Right renal pelvis (tissue), 4 donors: ENCODE results near the gene RSPH10B2. TPM values are rescaled to one million over a fixed set of nuclear protein-coding genes. Genes with fewer than 3 reads are reported as not detected.
"Not testable (repeated sequence)": the region's sequence is repeated elsewhere in the genome, so short reads cannot be mapped to it uniquely, and the experiment has no call there.

Experiments used
- DNase-seq, 4 donors: peaks; one replicate each; pipeline ENCODE4 v3.0.0-alpha.2; 2013; ENCODE audit warnings: low read depth in 4 of 4, low spot score in 3 of 4, missing footprints in 1 of 4
- polyA plus RNA-seq, 4 donors: library from polyadenylated mRNA; unstranded; fragments of 120-200 nt; gene quantifications; one replicate each; pipeline ENCODE4 v1.2.1, GENCODE V29; 2013; ENCODE audit not compliant: insufficient read length in 4 of 4

Gene RSPH10B2
- polyA plus RNA-seq, 4 donors: 1.1 to 1.3 TPM; not detected in 2

DNA sequence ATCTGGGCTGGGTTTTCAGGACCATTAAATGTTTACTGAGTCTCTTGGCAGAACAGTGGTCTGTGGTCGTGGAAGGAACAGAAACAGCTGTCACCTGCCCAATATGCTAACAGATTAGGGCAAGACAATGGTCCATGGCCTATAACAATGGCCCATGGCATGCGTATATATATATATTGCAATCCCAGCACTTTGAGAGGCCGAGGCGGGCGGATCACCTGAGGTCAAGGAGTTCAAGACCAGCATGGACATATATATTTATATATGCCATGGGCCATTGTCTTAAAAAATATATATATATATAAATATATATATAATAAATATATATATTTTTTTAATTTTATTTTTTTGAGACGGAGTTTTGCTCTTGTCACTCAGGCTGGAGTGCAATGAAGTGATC lies 27.7 kb downstream of the RSPH10B2 start:
- DNase-seq: not testable (repeated sequence)

DNA sequence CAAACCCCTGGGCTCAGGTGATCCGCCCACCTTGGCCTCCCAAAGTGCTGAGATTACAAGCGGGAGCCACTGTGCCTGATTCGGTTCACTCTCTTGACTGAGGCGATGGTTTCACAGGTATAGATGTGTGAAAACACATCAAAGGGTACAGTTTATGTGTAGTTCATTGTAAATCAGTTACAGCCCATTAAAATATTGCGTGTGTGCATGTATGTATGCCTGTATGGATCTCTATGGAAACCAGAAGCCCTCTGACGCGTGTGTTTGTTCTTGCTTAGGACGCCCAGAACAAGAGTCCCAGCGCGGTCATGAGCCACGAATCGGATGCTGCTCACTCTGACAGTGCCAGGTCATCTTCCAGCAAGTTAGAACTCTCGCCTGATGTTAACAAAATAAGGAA lies 35.5 kb downstream of the RSPH10B2 start:
- DNase-seq: not testable (repeated sequence)

DNA sequence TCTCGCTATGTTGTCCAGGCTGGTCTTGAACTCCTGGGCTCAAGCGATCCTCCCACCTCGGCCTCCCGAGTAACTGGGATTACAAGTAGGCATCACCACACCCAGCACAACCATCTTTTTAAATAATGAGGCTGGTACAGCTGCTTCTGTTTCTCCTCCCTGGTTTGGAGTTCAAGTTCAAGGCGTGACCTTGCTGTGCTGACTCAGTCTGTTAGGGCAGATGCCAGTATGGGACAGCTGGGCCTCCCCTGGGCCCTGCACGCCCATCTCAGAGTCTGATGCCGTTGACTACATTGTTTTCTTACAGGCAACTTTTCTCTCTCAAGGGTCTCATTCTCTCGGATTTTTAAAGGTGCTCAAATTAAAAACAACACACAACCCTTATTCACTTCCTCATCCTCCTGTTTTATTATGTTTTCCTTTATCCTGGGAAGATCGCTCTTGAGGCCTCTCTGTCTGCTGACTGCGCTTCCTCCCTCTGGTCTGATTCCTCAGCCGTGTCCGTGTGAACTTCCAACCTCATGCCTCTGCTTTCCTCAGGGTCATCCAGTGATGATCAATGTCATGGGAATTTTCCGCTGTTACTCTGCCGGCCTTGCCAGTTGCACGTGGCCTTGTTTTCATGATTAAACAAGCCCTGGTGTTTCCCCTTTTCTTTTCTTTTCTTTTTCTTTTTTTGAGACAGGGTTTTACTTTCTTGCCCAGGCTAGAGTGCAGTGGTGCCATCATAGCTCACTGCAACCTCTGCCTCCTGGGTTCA lies 38.4 kb downstream of the RSPH10B2 start:
- peak in 1 of 4 donors; percentile 10 for DNase-seq

DNA sequence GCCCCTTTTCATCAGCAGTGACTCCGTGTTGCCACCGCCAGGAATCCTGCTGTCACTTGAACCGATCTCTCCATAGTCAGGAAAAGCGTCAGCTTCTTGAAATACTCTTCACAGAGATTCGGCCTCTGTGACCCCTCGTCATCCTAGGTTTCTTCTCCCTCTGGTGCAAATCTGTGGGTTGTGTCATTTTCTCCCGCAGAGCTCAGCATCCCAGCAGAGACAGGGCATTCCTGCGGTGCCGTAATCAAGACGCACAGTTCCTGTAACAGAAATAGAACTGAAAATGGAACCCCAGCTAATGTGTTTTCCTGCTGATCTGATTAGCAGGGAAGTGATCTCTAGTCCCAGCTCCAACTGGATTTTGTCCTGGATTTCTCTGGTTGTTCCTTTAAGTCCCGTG lies 40.4 kb downstream of the RSPH10B2 start:
- DNase-seq: not testable (repeated sequence)

DNA sequence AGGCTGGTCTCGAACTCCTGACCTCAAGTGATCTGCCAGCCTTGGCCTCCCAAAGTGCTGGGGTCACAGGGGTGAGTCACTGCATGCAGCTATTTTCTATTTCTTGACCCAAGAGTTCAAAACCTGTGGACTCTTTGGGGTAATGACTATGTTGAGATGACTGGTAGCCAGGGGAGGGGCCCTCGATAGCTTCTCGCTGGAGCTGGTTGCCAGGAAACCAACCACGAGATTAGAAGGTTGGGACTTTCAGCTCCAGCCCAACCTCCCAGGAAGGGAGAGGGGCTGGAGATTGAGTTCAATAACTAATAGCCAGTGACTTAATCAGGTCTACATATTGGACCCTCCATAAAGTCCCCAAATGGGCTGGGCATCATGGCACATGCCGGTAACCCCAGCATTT lies 43.3 kb downstream of the RSPH10B2 start:
- not testable (repeated sequence) for DNase-seq

DNA sequence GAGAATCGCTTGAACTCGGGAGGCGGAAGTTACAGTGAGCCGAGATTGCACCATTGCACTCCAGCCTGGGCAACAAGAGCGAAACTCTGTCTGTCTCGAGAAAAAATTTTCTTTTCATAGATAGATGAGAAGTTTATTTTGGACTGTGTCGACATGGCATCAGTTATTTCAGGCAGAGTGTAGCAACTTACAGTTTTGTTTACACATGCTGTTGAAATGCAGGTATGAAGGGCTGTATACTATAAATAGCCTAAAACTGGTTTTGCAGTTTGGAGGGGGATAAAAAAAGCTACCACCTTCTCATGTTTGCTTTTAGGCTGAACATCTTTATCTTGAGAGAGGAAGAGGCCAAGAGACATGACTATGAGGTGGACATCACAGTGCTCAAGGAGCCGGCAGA lies 44.1 kb downstream of the RSPH10B2 start:
- not testable (repeated sequence) for DNase-seq

DNA sequence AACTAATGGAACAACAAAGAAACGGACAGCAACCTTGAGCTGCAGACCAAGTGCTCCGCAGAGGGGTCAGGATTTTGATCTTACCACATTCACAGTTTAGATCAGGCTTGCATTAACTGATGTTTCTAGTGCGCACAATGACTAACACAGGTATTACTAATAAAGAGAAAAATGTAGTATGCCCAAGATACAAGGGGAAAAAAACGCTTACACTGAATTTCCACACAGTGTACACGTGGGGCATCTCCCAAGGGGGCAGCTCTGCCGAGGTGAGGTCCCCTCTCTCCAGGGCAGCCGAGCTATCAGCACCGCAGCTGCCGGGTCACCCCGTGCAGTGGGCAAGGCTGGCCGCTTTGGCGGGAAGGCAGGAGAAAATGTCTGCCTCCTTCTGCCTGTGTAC lies 46.0 kb downstream of the RSPH10B2 start:
- DNase-seq: not testable (repeated sequence)

DNA sequence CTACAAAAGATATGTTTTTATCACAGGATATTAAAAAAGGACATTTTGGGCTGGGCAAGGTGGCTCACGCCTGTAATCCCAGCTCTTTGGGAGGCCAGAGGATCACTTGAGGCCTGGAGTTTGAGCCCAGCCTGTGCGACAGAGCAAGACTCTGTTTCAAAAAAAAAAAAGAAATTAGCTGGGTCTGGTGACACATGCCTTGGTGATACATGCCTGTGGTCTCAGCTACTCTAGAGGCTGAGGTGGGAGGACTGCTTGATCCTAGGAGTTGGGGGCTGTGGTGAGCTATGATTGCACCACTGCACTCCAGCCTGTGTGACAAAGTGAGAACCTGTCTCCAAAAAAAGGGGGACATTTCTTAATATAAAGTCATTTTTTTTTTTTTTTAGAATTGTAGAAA lies 46.4 kb downstream of the RSPH10B2 start:
- not testable (repeated sequence) for DNase-seq

DNA sequence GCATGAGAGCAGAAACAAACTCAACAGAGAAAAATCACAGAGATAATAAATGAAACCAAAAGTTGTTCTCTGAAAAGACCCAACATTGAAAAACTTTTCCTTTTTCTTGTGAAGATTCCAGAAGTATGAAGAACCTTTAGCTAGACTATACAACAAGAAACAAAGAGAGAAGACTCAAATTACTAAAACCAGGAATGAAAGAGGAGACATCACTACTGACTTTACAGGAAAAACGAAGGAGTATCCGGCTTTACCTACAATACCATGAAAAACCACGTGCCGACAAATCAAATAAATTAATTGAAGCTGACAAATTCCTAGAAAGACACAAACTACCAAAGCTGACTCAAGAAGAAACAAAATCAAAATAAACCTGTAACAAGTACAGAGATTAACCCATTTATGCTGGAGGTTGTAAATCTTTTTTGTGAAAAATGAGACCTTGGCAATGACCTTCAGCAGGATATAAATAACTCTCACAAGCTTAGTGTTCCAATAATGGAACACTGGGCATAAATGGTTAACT lies 53.6 kb downstream of the RSPH10B2 start:
- not testable (repeated sequence) for DNase-seq

DNA sequence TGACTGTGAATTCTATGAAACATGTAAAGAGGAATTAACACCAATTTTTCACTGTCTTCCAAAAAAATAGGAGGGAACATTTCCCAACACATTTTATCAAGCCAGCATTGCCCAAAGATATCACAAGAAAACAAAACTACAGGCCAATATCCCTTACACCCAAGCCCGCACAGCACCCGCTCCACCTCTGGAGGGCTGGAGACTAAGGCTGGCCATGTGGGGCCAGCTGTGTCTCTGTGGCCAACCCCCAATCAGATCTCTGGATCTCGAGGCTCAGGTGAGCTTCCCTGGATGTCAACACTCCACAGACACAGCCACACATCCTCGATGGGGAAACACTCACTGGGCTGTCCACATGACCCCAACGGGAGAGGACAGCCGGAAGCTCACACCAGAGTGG lies 54.1 kb downstream of the RSPH10B2 start:
- not testable (repeated sequence) for DNase-seq

DNA sequence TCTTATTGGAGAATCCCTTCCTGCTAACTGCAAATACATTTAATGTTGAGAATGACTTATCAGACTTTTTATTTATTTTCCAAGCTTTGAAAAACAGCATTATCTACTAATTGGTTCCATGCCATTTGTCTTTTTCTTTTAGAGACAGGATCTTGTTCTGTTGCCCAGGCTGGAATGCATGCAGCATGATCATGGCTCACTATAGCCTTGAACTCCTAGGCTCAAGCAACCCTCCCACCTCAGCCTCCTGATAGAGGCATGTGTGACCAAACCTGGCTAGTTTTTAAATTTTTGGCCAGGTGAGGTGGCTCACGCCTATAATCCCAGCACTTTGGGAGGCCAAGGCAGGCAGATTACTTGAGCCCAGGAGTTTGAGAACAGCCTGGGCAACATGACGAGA lies 59.1 kb downstream of the RSPH10B2 start:
- not testable (repeated sequence) for DNase-seq

DNA sequence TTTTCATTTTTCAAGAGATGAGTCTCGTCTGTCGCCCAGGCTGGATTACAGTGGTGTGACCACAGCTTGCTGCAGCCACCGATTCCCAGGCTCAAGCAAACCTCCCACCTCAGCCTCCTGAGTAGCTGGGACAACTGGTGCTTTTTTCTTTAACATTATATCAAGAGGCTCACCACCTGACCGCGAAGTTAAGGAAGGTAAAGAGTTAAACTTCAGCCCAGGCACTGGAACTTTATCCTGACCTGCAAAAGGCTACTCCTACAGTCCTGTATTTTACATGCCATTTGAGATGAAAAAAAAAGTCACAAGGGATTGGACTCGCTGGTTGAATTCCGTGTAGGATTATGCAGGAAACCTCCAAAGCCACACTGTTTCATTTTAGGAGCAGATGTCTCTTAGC lies 61.6 kb downstream of the RSPH10B2 start:
- not testable (repeated sequence) for DNase-seq

DNA sequence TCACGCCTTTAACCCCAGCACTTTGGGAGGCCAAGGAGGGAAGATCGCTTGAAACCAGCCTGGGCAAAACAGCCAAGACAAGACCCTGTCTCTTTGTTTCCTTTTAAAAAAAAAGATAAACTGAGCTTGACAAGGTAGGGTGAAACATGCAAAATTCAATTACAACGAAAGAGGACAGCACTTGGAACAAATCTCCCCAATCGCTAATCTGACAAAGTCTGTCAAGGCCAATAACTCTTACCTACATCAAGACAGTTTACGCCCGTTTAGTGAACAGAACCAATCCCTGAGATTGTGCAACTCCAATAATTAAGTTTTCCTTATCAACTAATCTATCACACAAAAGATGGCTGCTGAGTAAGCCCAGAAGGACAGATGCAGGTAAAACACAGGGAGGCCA lies 67.7 kb downstream of the RSPH10B2 start:
- not testable (repeated sequence) for DNase-seq

DNA sequence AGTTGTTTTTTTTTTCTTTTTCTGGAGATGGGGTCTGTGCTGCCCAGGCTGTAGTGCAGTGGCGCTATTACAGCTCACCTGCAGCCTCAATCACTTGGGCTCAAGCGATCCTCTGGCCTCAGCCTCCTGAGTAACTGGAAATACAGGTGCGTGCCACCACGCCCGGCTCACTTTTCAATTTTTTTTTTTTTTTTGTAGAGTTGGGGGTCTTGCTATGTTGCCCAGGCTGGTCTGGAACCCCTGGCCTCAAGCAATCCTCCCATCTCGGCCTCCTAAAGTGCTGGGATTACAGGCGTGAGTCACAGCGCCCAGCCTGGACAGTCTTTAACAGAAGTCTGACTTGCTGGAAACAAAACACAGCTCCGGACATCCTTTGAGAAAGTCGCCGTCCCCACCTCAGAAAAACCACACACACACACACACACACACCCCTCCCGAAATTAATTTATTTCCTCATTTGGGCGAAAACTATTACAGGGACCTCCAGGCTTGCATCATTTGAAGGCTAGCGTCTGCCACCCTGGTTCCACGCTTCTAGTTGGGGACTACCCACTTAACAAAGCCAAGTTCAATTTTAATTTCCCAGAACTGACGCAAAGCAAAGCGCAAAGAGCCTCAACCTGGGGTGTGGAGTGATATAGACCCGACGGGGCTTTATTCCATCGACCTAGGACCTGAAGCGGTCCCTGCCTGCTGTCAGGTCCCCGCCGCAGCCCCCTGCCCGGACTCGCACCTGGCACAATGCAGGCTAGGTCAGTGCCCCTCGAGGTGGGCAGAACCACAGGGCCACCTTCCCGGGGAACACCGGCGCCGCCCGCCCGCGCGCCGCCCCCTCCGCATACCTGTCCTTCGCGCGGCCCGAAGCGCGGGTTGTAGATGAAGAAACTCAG lies 71.6 kb downstream of the RSPH10B2 start:
- not testable (repeated sequence) for DNase-seq

DNA sequence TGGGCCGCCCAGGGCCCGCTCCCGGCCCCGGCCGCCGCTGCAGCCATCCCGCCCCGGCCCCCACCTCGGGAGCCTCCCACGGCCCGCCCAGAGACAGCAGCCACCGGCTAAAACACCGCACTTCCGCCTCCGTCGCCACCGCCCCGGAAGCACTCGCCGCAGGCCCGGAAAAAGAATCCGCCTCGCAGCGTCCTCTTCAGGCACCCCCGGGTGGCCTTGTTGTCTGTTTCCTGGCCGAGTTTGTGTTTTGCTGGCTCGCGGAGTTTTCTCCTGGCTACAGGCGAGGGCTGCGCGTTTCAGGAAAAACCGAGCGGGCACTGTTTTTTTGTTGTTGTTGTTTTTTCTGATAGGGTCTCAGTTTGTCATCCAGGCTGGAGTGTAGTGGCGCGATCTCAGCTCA lies 72.2 kb downstream of the RSPH10B2 start, which contains the start of gene CCZ1B:
CCZ1B (minus strand) TSS at position 125 of the 400 bp plus-strand sequence; CDS start at position 47, 78 bp downstream.
- peak in 3 of 4 donors; percentile 32 to 47 (median 41) for DNase-seq

DNA sequence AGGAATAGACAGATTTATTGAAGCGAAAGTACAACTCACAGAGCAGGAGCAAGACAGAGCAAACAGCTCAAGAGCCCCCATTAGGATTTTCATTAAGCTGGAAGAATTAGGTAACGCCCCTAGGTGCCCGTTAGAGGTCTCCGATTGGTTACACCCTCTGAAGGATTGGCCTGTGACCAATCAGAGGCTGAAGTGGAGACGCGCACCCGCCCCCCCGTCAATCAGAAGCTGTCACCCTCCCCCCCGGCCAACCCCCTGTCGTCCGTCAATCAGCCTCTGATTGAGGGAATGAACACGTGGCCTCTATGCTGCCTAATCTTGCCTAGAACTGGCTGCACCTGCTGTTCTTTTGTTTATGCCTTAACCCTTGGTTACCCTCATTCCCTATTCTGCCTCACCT lies 73.3 kb downstream of the RSPH10B2 start:
- DNase-seq: not testable (repeated sequence)

DNA sequence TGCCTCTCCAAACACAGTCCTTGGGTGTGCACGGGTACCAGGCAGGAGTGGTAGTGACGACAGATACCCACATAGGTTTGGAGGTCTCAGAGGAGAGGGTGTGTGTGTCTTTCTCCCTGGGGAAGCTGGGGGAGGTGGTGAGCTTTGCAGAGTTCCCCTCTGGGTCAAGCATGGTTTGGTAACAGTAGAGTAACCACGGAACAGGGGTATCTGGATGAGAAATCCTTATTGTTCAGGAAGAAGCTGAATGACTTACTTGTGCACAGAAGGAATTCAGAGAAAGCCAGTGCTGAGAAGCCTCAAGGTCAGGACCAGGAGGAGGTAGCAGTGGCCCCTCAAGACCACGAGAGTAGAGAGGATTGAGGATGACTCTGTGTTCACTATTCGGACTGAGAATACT lies 75.7 kb downstream of the RSPH10B2 start:
- not testable (repeated sequence) for DNase-seq

DNA sequence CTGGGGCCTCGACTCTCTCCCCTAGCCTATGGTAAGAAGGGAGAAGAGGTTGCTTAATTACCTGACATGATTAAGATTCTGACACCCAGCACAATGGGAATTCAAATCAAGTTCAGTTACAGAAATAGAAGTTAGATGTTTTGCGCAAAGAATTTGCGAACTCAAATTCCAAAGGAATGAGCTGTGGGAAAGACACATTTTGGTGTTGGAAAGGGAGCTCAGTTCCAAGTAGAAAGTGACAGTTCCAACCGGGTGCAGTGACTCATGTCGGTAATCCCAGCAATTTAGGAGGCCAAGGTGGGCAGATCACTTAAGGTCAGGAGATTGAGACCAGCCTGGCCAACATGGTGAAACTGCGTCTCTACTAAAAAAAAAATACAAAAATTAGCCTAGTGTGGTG lies 76.1 kb downstream of the RSPH10B2 start:
- not testable (repeated sequence) for DNase-seq

DNA sequence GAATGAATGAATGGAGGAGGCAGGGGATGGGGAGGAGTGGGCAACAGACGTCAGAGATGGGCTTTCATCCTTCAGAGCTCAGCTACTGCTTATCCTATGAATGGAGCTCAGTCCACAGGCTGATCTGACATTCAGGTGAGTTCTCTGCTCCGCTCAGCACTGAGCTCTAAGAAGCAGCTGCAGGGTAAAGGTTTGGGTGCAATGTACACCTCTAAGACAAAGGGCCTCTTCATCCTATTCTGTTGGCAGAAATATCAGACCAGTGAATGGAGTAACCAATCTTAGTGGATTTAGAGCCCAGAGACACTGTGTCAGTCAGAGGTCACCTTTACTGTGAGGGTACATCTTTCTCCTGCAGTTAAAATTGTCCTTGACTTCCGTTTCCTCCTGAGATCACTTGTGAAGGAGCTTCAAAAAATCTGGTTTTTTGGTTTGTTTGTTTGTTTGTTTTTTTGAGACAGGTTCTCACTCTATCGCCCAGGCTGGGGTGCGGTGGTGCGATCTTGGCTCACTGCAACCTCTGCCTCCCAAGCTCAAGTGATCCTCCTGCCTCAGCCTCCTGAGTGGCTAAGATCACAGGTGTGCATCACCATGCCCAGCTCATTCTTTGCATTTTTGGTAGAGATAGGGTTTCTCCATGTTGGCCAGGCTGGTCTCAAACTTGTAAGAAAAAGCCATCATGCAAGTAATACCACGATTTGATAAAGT lies 77.3 kb downstream of the RSPH10B2 start:
- no peak for DNase-seq

DNA sequence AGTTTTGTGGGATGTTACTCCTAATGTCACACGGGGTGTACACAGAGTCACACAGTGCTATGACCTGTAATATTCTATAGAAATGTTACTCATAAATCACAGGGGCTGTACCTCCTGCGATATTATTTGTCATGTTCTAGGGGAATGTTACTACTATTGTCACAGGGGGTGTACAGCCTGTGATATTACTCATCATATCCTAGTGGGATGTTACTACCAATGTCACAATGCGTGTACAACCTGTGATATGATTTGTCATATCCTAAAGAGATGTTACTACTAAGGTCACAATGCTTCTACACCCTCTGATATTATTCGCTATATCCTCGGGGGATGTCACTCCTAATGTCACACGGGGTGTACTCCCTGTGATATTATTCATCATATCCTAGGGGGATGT lies 79.7 kb downstream of the RSPH10B2 start:
- no peak for DNase-seq
